HG02840 (cell line): ENCODE data around the gene INSR.
"Not testable (repeated sequence)": the region's sequence is repeated elsewhere in the genome, so short reads cannot be mapped to it uniquely, and the experiment has no call there.

Experiments
- ATAC-seq: cut with Tn5 transposase; IDR thresholded peaks from one replicate; pipeline ENCODE4 v1.9.1; 2021; ENCODE audit warnings: mild to moderate bottlenecking, moderate library complexity, moderate number of reproducible peaks; ENCODE audit not compliant: unreplicated experiment, low FRiP score

The INSR gene

DNA sequence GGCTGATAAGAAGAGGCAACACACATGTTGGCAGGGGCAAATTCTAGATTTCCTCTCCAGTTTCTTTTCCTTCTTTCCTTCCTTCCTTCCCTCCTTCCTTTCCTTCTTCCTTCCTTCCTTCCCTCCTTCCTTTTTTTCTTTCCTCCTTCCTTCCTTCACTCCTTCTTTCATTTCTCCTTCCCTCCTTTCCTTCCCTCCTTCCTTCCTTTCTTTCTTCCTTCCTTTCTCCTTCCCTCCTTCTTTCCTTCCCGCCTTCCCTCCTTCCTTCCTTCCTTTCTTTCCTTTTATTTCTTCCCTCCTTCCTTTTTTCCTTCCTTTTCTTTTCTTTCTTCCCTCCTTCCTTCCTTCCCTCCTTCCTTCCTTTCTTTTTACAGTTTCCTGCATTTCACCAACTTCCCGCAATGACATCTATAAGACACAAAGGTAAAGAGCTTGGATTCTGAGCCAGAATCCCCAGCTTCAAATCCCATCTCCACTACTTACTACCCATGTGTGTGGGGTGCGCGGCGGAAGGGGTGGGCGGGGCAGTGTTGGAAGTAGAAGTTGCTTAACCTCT, 35.3 kb downstream of the INSR start:
- no peak for ATAC-seq

DNA sequence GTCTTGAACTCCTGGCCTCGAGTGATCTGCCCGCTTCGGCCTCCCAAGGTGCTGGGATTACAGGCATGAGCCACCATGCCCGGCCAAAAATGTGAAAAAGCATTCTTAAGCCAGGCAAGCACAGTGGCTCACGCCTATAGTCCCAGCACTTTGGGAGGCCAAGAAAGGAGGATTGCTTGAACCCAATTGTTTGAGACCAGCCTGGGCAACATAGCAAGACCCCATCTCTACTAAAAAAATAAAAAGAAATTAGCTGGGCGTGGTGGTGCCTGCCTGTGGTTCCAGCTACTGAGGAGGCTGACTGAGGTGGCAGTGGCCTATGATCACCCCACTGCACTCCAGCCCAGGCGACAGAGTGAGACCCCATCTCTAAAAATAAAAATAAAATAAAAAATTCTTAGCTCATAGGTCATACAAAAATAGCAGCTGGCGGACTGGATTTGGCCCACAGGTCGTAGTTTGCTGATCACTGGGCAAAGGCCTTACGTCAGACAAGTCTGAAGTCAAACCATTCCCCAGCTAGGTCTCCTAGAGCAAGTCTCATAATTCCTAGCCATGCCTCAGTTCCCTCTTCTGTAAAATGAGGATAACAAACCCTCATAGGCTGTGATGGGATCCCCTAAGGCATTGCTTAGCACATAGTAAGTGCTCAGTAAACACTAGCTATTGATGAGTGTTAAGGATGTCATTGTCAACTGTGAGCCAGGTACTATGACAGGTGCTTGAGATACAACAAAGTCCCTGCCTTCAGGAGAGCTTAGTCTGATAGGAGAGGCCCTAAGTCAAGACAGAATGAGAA, 36.0 kb downstream of the INSR start:
- no peak for ATAC-seq

DNA sequence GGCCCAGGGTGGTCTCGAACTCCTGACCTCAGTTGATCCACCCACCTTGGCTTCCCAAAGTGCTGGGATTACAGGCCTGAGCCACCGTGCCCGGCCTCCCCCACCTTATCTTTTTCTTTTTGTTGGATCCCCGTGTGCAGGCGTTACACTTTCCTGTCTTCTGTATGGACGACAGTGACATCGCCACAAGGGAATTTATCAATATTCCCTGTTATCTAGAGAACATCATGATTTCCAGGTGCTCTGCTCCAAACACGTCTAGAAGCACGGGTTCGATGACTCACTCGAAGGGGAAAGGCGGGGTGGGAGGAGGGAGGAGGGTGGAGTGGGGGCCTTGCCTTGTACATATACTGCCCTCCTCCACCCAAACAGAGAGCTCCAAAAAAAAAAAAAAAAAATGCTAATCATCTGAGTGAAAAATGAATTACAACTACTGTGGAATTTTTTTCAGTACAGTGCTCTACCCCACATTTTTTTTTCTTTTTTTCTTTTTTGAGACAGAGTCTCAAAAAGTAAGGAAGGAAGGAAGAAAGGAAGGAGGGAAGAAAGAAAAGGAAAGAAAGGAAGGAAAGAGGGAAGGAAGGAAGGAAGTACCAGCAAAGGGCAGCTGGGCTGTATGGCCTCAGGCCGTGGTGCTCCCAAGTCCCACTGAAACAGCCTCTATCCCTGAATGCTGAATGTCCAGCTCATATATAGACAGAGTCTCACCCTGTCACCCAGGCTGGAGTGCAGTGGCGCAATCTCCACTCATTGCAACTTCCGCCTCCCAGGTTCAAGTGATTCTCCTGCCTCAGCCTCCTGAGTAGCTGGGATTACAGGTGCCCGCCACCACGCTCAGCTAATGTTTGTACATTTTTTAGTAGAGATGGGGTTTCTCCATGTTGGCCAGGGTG, 36.8 kb downstream of the INSR start:
- ATAC-seq: no peak

DNA sequence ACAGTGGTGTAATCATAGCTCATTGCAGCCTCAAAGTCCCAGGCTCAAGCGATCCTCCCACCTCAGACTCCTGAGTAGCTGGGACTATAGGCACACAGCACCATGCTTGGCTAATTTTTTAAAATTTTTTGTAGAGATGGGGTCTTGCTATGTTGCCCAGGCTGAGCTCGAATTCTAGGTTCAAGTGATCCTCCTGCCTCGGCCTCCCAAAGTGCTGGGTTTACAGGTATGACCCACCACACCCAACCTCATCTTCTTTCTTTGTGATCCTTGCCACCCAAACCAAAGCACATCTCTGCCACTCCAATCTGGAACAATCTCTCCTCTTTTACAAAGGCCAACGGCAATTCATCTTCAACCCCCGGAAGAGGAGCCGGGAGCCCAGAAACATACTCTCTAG, 38.6 kb downstream of the INSR start:
- ATAC-seq: no peak

DNA sequence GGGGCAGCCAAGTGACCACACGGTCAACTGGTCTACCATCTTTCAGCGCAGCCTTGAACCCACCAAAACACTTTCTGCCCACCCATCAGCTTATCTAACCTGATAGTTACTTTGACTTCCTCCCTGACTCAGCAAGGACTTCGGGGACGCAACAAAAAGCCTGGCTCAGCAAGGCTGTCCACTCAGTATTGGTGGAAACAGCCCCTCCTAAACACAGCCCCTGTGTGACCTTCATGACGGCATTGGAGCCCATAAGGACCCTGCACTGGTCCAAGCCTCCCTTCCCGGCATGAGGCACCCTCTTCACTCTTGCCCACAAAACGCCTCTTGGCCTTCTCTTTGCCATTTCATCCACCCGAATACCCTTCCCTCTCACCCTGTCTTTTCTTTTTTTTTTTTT, 39.1 kb downstream of the INSR start:
- ATAC-seq: no peak

DNA sequence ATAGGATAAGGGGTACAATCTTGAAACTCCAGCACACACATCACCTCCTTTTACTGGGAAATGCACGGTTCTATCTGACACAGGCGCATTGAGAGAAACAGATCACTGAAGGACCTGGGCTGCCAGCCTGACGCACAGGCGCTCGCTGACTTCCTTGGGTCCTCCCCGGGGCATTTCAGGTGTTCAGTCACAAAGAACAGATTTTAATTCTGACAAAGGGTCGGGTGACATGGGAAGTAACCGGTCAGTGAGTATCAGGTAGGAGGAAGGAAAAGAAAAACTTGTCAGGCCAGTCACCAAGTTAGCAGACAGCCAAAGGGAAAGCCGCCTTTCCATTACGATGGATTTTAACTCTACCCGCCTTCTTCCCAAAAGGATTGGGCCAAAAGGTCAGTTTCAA, 39.6 kb downstream of the INSR start:
- ATAC-seq: no peak

DNA sequence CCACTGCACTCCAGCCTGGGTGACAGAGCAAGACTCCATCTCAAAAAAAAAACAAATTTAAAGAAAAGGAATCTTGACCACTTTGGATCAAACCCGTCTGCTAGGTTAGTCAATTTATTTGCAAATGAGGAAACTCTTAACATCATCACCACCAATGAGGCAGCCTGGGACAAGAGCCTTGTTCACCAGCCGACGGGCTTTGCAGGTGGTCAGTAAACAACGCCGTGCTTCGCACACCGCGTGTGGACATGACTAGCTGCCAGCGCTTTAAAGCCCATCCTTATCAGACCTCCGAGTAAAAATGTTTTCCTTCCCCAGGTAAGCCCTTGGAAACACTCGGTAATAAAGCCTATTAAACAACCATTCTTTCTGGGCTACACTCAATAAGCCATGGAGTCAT, 41.9 kb downstream of the INSR start:
- no peak for ATAC-seq

DNA sequence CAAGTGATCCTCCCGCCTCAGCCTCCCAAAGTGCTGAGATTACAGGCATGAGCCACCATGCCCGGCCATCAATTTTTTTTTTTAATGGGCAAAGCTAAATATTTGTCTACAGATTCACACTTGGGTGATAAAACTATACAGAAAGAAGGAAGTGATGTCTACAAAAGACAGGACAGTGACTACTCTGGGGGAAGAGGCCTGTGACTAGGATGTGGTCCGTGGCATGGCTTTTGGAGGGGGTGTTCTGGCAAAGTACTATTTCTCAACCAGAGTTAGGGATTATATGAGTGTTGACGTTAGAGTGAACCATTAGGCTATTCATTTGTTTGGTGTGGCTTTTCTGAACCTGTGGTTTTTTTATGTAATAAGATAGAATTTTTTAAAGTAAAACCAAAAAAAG, 42.7 kb downstream of the INSR start:
- no peak for ATAC-seq

DNA sequence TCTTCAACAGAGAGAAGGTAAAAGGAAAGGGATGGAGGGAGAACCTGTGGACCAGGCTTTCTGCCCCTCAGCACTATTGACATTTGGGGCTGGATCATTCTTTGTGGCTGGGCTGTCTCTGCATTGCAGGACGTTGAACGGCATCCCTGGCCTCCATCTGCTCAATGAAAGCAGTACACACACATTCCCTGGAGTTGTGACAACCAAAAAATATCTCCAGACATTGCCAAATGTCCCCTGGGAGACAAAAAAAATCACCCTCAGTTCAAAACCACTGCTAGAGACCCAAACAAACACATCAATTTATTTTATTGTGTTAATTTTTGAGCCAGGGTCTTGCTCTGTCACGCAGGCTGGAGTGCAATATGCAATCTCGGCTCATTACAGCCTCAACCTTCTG, 43.3 kb downstream of the INSR start:
- no peak for ATAC-seq

DNA sequence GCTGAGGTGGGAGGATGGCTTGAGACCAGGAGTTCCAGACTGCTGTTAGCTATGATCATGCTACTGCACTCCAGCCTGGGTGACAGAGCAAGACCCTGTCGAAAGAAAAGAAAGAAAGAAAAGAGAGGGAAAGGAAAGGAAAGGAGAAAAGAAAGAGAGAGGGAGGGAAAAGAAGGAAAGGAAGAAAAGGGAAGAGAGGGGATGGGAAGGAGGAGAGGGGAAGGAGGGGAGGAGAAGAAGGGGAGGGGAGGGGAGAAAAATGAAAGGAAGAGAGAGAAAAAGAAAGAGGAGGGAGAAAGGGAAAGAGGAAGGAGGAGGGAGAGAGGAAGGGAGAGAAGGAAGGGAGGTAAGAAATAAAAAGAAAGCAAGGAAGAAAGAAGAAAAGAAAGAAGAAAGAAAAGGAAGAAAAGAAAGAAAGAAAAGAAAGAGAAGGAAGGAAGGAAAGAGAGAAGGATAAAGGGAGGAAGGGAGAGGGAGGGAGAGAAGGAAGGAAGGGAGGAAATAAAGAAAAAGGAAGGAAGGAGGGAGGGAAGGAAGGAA, 44.1 kb downstream of the INSR start:
- no peak for ATAC-seq

DNA sequence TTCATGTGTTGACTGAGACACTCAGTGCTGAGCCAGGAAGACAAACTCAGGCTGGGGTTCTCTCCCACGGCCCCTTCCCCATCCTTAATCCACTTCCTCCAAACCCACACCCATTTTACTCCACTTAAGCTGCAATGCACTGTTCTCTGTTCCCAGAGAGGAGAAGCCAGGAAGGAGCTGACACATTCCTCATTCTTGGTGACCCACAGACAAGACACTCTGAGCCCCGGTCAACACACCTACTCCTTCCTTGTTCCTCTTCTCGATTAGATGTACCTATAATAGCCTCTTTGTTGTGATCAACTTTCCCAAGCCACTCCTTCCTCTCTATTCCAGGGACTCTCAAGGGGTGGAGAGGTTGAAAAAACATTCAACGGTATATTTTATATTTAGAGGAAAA, 47.1 kb downstream of the INSR start:
- no peak for ATAC-seq

DNA sequence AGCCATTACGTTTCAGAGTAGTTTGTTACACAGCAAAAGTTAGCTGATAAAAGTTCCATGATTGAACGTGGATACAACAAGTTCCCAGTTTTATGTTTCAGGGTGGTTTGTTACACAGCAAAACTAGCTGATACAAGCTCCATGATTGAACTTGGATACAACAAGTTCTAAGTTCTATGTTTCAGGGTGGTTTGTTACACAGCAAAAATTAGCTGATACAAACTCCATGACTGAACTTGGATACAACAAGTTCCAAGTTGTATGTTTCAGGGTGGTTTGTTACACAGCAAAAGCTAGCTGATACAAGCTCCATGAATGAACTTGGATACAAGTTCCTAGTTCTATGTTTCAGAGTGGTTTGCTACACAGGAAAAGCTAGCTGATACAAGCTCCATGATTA, 47.6 kb downstream of the INSR start:
- no peak for ATAC-seq

DNA sequence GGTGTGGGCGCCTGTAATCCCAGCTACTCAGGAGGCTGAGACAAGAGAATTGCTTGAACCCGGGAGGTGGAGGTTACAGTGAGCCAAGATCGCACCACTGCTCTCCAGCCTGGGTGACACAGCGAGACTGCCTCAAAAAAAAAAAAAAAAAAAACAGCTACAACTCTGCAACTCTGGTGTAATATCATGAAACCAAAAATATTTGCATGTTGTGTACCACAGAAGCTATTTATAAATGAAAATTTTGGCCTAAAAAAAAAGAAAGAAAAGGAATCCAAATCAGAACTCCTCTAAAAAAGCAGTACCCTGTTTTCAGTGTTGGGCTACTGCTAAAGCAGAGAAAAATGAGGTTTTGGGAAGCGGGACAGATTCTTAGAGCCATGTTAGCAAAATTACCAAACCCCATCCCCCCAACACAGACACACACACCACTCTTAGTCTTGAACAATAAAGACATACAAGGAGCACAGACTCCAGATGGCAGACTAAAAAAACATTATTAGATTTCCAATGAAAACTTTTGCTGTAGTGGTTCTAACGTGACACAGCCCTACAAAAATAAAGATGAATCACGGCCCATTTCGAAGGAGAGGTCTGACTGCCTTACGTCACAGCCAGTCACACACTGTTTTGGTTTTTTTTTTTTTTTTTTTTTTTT, 51.5 kb downstream of the INSR start:
- ATAC-seq: no peak

DNA sequence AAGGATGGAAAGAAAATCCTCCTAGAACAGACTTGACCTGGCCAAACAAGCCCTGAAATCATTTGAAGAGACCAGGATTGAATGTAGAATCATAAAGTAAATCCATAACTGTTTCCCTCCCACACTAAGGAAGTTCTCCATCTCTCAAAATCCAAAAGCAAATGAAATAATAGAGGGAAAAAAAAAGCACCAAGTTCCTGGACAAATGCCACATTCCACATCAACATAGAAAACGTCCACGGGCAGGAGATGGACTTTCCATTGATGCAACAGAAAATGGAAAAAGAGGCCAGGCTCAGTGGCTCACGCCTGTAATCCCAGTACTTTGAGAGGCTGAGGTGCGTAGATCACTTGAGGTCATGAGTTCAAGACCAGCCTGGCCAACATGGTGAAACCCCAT, 56.2 kb downstream of the INSR start:
- ATAC-seq: no peak

DNA sequence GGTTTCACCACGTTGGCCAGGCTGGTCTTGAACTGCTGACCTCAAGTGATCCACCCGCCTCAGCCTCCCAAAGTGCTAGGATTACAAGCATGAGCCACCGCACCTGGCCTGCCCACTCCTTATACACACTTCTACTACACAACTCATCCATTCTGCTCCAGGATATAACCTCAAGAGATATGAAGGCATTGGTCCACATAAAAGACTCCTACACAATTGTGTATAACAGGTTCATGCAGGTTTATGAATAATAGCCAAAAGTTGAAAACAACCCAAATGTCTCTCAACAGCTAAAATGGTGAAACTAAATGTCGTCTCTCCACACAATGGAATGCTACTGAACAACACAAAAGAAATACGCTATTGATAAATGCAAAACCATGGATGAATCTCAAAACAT, 58.1 kb downstream of the INSR start:
- no peak for ATAC-seq

DNA sequence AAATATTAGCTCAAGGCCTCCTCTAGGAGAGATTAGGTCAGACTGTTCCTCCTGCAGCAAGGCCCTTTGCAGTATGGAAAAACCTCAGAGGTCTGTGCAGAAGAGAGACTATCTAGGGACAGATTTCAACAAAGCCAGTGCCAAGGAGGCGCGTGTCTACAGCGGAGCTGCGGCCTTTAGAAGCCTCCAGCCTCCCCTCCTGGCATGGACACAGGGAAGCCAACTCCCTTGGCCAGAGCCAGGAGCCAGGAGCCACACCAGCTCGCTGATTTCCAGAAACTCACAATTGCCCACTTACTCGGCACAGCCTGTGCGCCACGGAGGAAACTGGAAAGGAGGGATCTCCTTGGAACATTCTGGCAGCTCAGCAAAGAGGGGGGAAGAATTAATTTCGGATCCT, 63.4 kb downstream of the INSR start:
- no peak for ATAC-seq

DNA sequence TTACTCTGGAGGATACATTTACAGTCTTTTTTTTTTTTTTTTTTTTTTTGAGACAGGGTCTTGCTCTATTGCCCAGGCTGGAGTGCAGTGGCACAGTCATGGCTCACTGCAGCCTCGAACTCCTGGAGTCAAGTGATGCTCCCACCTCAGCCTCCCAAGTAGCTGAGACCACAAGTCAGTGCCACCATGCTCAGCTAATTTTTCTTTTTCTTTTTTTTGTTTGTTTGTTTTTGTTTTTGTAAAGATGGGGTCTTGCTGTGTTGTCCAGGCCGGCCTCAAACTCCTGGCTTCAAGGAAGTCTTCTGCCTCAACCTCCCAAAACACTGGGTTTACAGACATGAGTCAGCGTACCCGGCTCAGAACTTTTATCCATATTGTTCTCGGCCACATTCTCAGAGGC, 64.5 kb downstream of the INSR start:
- ATAC-seq: no peak

DNA sequence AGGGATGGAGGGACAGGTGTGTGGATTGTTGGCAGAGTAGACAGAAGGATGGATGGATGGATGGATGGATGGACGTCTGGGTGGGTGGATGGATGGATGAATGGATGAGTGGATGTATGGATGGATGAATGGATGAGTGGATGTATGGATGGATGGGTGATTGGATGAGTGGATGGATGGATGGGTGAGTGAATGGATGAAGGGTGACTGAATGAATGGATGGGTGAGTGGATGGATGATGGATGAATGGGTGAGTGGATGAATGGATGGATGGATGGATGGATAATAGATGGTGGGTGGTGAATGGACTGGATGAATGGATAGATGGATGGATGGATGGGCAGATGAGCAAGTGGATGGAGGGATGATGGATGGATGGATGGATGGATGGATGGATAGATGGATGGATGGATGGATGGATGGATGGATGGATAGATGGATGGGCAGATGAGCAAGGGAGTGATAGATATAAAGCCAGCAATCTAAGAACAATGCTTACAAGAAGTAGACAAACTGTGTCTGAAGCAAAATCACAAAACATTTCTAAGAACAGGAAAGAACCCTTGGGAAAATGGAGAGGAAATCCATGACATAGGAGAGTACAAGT, 65.2 kb downstream of the INSR start:
- ATAC-seq: no peak

DNA sequence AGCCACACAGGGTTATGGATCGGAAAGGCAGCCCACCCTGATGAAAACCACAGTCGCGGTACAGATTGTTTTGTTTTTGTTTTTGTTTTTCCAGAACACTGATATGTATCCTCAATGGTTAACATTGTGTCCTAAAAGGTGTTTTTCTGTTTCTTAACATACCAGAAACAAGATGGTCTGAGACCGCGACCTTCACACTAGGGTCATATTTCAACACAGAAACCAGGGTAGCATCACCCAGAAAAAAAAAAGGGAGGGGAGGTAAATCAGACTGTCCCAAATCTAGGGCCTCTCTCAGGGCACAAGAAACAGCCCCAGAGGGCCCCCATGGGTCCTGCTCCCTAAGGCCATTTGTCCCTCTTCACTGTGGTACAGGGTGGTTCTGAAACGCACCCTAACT, 66.5 kb downstream of the INSR start:
- ATAC-seq: no peak

DNA sequence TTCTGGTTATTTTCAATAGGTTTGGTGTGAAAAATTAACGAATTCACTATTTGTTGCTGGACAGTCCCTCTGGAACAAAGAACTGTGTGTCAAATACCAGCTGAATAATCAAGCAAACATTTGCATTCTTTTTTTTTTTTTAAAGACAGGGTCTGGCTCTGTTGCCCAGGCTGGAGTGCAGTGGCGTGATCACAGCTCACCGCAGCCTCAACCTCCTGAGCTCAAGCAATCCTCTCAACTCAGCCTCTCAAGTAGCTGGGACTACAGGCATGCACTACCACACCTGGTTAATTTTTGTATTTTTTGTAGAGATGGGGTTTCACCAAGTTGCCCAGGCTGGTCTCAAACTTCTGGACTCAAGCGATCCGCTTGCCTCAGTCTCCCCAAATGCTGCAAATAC, 67.1 kb downstream of the INSR start:
- ATAC-seq: not testable (repeated sequence)
